Thoracic aorta (tissue), 2 donors: ENCODE results near the gene SLC6A6. TPM values are rescaled to one million over a fixed set of nuclear protein-coding genes. Genes with fewer than 3 reads are reported as not detected.

Experiments used
- ATAC-seq: fragments of 150-250 bp; one replicate; pipeline ENCODE4 v1.8.0; 2017; ENCODE audit warnings: low read depth; ENCODE audit not compliant: insufficient number of reproducible peaks, low FRiP score
- DNase-seq: peaks from one replicate; pipeline ENCODE4 v3.0.0-alpha.2; 2020; ENCODE audit warnings: low spot score
- H3K27ac ChIP-seq, 2 donors: fragments of 200-600 bp; sonication (generic); 1 replicate in 1 of 2; 2 replicates in 1 of 2; pipeline ENCODE4 v1.5.1; 2016; ENCODE audit warnings: mild to moderate bottlenecking in 2 of 2, moderate library complexity in 2 of 2
- H3K27me3 ChIP-seq: fragments of 200-600 bp; sonication (generic); replicated peaks from 2 replicates; pipeline ENCODE4 v1.6.0; 2016; ENCODE audit warnings: mild to moderate bottlenecking; ENCODE audit not compliant: insufficient read depth
- H3K36me3 ChIP-seq: fragments of 200-600 bp; sonication (generic); one replicate; pipeline ENCODE4 v1.5.1; 2016
- H3K4me1 ChIP-seq, 2 donors: fragments of 200-600 bp; sonication (generic); 1 replicate in 1 of 2; 2 replicates in 1 of 2; pipeline versions ENCODE4 v1.5.1 to v1.6.0; 2016; ENCODE audit warnings: low read depth in 2 of 2, mild to moderate bottlenecking in 1 of 2; ENCODE audit not compliant: control insufficient read depth in 1 of 2
- H3K4me3 ChIP-seq: fragments of 200-600 bp; sonication (generic); 2 replicates; pipeline ENCODE4 v1.5.1; 2016; ENCODE audit warnings: mild to moderate bottlenecking
- H3K9me3 ChIP-seq: fragments of 200-600 bp; sonication (generic); 2 replicates; pipeline ENCODE4 v1.5.1; 2016
- total RNA-seq, 2 donors: library from RNA; depleted of rRNA; stranded (reverse); fragments of >200 nt; gene quantifications; one replicate each; pipeline versions ENCODE4 v1.1.0 to v1.2.3, GENCODE V29; 2016
- TF ChIP-seq, protein P1 (sequence below): fragments of 200-600 bp; sonication (generic); IDR thresholded peaks from one replicate; pipeline ENCODE4 v1.5.1; 2019; ENCODE audit warnings: antibody characterized with exemption

Gene SLC6A6
- total RNA-seq, 2 donors from 2014 or later = 33.5 to 45.5 TPM

- DNase-seq (no peak), ATAC-seq (no peak)
- no peaks in the 10 kb centered on the region for H3K9me3 ChIP-seq
- H3K4me3 ChIP-seq = no peak overlapping the region
- peaks cover 20% of the 10 kb centered on the region for H3K36me3 ChIP-seq
- H3K27ac ChIP-seq = no peak overlapping the region
- no peaks in the 10 kb centered on the region for H3K4me1 ChIP-seq
- no peaks in the 10 kb centered on the region for H3K27me3 ChIP-seq
- TF ChIP-seq, protein P1, sequence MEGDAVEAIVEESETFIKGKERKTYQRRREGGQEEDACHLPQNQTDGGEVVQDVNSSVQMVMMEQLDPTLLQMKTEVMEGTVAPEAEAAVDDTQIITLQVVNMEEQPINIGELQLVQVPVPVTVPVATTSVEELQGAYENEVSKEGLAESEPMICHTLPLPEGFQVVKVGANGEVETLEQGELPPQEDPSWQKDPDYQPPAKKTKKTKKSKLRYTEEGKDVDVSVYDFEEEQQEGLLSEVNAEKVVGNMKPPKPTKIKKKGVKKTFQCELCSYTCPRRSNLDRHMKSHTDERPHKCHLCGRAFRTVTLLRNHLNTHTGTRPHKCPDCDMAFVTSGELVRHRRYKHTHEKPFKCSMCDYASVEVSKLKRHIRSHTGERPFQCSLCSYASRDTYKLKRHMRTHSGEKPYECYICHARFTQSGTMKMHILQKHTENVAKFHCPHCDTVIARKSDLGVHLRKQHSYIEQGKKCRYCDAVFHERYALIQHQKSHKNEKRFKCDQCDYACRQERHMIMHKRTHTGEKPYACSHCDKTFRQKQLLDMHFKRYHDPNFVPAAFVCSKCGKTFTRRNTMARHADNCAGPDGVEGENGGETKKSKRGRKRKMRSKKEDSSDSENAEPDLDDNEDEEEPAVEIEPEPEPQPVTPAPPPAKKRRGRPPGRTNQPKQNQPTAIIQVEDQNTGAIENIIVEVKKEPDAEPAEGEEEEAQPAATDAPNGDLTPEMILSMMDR = no peak
These were observed 69.3 kb downstream of the SLC6A6 start for GRCh38 chr3:14471690-14472089.

- DNase-seq = no peak
- Histone ChIP-seq H3K4me1 (no peaks in the 10 kb centered on the region), H3K36me3 (peaks cover 15% of the 10 kb centered on the region), H3K9me3 (no peaks in the 10 kb centered on the region), H3K27ac (no peak overlapping the region), H3K27me3 (no peaks in the 10 kb centered on the region), H3K4me3 (no peak overlapping the region)
- TF ChIP-seq, protein P1 = no peak
- no peak for ATAC-seq
These were observed 70.3 kb downstream of the SLC6A6 start for GRCh38 chr3:14472471-14473351.

DNA sequence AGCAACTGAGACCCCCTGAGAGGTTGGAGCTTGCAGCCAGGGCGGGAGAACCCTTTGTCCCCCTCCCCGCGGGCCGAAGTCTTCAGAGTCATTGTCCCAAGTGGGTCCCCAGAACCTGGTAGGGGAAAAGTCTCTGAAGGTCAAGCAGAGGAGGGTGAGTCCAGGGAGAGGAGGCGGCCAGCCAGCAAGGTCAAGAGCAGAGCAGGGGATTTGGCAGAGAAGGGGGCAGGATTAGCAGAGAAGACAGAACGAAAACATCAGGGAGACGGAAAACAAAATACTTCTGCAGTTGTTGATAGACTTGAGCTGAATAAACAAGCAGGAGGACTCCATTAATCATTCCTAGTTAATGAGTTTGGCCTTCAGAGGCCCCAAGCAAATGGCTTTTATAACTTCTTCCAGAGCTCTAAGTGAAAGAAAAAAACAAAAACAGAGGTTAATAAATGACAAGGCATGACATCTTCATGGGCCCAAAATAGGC lies 71.0 kb downstream of the SLC6A6 start:
- ATAC-seq = no peak
- no peak overlapping the region for H3K4me3 ChIP-seq
- H3K36me3 ChIP-seq = peaks cover 18% of the 10 kb centered on the region
- no peaks in the 10 kb centered on the region for H3K9me3 ChIP-seq
- no peaks in the 10 kb centered on the region for H3K27me3 ChIP-seq
- DNase-seq = no peak
- no peaks in the 10 kb centered on the region for H3K4me1 ChIP-seq
- H3K27ac ChIP-seq = no peak overlapping the region
- TF ChIP-seq, protein P1 = no peak

DNA sequence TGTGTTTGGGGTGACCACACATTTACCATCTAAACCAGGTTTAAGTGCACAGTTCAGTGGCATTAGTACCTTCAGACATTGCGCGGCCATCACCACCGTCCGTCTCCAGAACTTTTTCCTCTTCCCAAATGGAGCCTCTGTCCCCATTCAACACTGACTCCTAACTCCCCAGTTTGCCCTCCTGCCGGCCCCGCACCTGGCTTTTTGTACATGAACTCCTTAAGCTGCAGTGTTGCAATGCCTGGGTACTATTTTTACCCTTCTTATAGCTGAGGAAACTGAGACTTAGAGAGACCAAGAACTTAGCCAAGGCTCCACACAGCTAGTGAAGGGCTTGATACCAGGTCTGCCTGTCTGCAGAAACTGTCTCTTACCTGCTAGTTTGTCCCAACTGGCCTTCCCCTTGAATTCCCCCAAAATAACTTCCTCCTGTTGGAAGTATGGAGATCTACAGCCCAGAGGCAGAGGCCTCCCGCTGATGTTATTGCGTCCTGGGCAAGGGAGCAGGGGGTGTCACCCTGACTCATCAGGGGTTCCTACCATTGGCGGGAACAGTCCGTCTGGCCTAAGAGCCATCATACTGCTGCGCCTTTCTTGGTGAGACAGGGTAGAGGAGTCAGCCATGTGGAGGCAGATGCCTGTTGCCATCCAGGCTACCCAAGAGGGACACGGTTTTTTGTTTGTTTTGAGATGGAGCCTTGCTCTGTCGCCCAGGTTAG lies 72.1 kb downstream of the SLC6A6 start:
- no peak overlapping the region for H3K4me3 ChIP-seq
- ATAC-seq = no peak
- H3K36me3 ChIP-seq = peaks cover 21% of the 10 kb centered on the region
- TF ChIP-seq, protein P1 = no peak
- no peak overlapping the region for H3K27ac ChIP-seq
- H3K4me1 ChIP-seq = no peaks in the 10 kb centered on the region
- H3K9me3 ChIP-seq = no peaks in the 10 kb centered on the region
- no peak for DNase-seq
- no peaks in the 10 kb centered on the region for H3K27me3 ChIP-seq

DNA sequence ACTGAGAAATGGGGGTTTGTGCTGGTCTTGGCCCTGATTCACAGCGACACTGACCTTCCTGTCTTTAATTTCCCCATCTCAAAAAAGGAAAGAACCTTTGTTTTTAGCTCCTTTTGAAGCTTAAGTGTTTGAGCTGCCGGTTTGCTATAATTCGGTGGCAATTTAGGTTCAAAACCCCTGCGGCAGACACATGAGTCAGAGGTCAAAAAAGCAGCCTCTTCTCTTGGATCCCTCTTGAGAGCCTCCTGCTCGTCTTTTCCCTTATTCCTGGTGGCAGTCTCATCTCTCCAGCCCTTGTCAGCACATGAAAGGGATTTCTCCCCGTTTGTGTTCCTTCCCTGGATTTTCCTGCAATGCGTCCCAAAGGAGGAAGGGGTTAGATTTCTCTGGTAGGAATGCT lies 73.2 kb downstream of the SLC6A6 start:
- H3K9me3 ChIP-seq = no peaks in the 10 kb centered on the region
- H3K27ac ChIP-seq = no peak overlapping the region
- no peak overlapping the region for H3K4me3 ChIP-seq
- no peaks in the 10 kb centered on the region for H3K27me3 ChIP-seq
- no peaks in the 10 kb centered on the region for H3K4me1 ChIP-seq
- ATAC-seq = no peak
- TF ChIP-seq, protein P1 = no peak
- no peak for DNase-seq
- peaks cover 23% of the 10 kb centered on the region for H3K36me3 ChIP-seq
